ENCODE results near the gene RAPGEF1. TPM values are rescaled to one million over a fixed set of nuclear protein-coding genes. Genes with fewer than 3 reads are reported as not detected.

Gene RAPGEF1
- polyA plus RNA-seq, 2 of the 4 experiments (the other 2 are of a cell fraction), result 21.6 to 27.7 TPM

- Histone ChIP-seq H3K4me3 (no peak overlapping the region), H3K9me3 (no peaks in the 10 kb centered on the region), H3K4me1 (peaks cover 23% of the 10 kb centered on the region), H3K4me2 (no peak overlapping the region), H3K27ac (no peak overlapping the region)
- DNase-seq (ENCODE audit: low read depth in 1 of 2, low spot score in 1 of 2) (no peak), FAIRE-seq (no peak), ATAC-seq (no peak)
- WGBS (ENCODE audit: missing lambda C conversion rate), result 100% methylated on average over 2 of the region's 5 CpGs
- CTCF ChIA-PET, result interaction anchor here (0.5 to 25.4 kb wide), 45 partner anchors 8 to 1278 kb away, joined by 3 to 737 read pairs (median 5); partner anchors contain the start of gene POMT1
- TF ChIP-seq NR3C1 (IDR thresholded peaks at IDR 0.05), result no peak
- TF ChIP-seq BHLHE40 (IDR thresholded peaks at IDR 0.05; ENCODE audit: low read depth, low read length), result no peak
- TF ChIP-seq MYC (IDR thresholded peaks at IDR 0.05; ENCODE audit: borderline replicate concordance, low read length), result no peak
- no peak for TF ChIP-seq HDAC2 (IDR thresholded peaks at IDR 0.05)
- no peak for TF ChIP-seq GATA3 (IDR thresholded peaks at IDR 0.05; ENCODE audit: borderline replicate concordance)
- POLR2A ChIA-PET, result no interaction called here
Observed at GRCh38 chr9:131740898-131741297, 1.0 kb upstream of the RAPGEF1 start.

DNA sequence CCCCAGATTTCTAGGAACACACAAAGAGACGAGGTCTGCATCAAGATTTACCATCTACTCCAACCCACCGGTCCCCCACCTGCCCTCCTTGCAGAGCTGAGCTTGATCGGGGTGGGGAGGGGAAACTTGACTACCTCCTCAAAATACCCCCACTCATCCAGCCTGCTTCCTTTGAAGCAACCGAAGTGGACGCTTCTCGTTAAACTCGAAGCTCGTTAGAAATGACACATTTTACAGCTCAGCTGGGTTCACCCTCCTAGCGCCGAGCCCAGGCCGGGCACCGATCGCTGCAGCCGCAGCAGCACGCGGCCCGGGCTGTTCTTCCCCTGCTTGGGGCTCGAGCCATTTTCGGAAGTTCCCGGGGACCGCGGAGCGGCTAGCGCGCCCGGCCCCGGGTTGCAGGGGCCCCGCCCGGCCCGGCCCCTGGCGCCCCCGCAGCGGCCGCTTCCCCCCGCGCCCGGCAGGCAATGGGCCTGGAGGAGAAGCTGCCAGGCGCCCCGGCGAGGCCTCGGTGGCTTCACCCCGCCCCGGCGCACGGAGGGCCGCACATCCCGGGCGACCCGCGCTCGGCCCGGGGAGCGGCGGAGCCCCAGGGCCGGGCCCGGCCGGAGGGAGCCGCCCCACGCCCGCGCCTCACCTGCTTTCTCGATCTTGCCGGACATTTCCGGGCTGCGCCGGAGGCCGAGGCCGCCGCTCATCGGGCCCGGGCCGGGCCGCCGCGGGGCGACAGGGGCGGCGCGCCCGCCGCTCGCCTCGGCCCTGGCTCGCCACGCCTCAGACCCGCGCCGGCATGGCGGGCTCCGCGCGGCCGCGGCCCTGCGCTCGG, 530 bp downstream of the RAPGEF1 start:
- H3K9me3 ChIP-seq, result no peaks in the 10 kb centered on the region
- ATAC-seq (peak; percentile 12 to 55; a peak in 5 of 6 replicates), FAIRE-seq (no peak), DNase-seq (ENCODE audit: low read depth in 1 of 2, low spot score in 1 of 2) (no peak)
- 5% methylated on average over 23 of the region's 96 CpGs for WGBS (ENCODE audit: missing lambda C conversion rate)
- H3K4me3 ChIP-seq, result peak overlapping the region; percentile 67
- CTCF ChIA-PET, result interaction anchor here (0.6 to 25.4 kb wide), 41 partner anchors 8 to 390 kb away, joined by 3 to 737 read pairs (median 5); partner anchors contain the start of gene POMT1
- TF ChIP-seq CBX8 (IDR thresholded peaks at IDR 0.05) (no peak), MAX (IDR thresholded peaks at IDR 0.05) (peak; percentile 45; the same call in 1 of the 2 replicates)
- H3K4me1 ChIP-seq, result peaks cover 39% of the 10 kb centered on the region
- peak overlapping the region; percentile 80 to 99 for H3K27ac ChIP-seq
- peak overlapping the region; percentile 96 for H3K4me2 ChIP-seq
- POLR2A ChIA-PET, result interaction anchor here (0.5 to 0.7 kb wide), 3 partner anchors 138 to 372 kb away, joined by 3 to 6 read pairs (median 3); no protein-coding TSS in a partner anchor

GRCh38 chr9:131738293-131739132, 1.4 kb downstream of the RAPGEF1 start:
- Histone ChIP-seq H3K4me1 (peaks cover 45% of the 10 kb centered on the region), H3K27ac (peak overlapping the region; percentile 80 to 99), H3K9me3 (no peaks in the 10 kb centered on the region), H3K4me2 (peak overlapping the region; percentile 96), H3K4me3 (peak overlapping the region; percentile 67)
- TF ChIP-seq PHF8 (IDR thresholded peaks at IDR 0.05; ENCODE audit: borderline replicate concordance, low read depth) (no peak), RNF2 (IDR thresholded peaks at IDR 0.05; ENCODE audit: borderline replicate concordance, low read depth) (no peak), FOSB (CRISPR knock-in tag; IDR thresholded peaks at IDR 0.05) (no peak)
- DNase-seq (ENCODE audit: low read depth in 1 of 2, low spot score in 1 of 2) (no peak), FAIRE-seq (no peak), ATAC-seq (no peak)
- ChIA-PET POLR2A (interaction anchor here (0.5 to 0.7 kb wide), 3 partner anchors 137 to 372 kb away, joined by 3 to 6 read pairs (median 3); no protein-coding TSS in a partner anchor), CTCF (interaction anchor here (0.6 to 25.4 kb wide), 27 partner anchors 9 to 340 kb away, joined by 3 to 737 read pairs (median 5); partner anchors contain the start of gene POMT1)
- WGBS (ENCODE audit: missing lambda C conversion rate), result 65% methylated on average over 12 of the region's 13 CpGs

DNA sequence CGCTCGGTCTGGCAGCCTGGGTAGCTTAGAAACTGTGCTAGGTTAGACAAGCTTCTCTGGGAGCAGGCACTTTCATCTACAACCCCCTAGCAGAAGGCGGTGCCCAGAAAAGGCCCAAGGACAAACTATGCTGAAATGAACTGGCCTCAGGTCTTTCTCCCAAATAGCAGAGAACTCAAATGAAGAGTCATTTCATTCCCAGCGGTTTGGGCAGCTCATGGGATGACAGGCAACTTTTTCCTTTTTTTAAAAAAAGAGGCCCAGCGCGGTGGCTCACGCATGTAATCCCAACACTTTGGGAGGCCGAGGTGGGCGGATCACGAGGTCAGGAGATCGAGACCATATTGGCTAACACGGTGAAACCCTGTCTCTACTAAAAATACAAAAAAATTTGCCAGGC, 2.5 kb downstream of the RAPGEF1 start:
- FAIRE-seq, result no peak
- TF ChIP-seq SMC3 (IDR thresholded peaks at IDR 0.05) (no peak), HDAC2 (IDR thresholded peaks at IDR 0.05) (no peak), RARB (CRISPR knock-in tag; IDR thresholded peaks at IDR 0.05) (no peak), CBX2 (IDR thresholded peaks at IDR 0.05; ENCODE audit: borderline replicate concordance, low read depth) (no peak), TFCP2L1 (CRISPR knock-in tag; IDR thresholded peaks at IDR 0.05) (no peak)
- TF ChIP-seq, protein P1, sequence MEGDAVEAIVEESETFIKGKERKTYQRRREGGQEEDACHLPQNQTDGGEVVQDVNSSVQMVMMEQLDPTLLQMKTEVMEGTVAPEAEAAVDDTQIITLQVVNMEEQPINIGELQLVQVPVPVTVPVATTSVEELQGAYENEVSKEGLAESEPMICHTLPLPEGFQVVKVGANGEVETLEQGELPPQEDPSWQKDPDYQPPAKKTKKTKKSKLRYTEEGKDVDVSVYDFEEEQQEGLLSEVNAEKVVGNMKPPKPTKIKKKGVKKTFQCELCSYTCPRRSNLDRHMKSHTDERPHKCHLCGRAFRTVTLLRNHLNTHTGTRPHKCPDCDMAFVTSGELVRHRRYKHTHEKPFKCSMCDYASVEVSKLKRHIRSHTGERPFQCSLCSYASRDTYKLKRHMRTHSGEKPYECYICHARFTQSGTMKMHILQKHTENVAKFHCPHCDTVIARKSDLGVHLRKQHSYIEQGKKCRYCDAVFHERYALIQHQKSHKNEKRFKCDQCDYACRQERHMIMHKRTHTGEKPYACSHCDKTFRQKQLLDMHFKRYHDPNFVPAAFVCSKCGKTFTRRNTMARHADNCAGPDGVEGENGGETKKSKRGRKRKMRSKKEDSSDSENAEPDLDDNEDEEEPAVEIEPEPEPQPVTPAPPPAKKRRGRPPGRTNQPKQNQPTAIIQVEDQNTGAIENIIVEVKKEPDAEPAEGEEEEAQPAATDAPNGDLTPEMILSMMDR (IDR thresholded peaks at IDR 0.05), result no peak
- TF ChIP-seq, protein P2, sequence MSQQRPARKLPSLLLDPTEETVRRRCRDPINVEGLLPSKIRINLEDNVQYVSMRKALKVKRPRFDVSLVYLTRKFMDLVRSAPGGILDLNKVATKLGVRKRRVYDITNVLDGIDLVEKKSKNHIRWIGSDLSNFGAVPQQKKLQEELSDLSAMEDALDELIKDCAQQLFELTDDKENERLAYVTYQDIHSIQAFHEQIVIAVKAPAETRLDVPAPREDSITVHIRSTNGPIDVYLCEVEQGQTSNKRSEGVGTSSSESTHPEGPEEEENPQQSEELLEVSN (IDR thresholded peaks at IDR 0.05; ENCODE audit: borderline replicate concordance, low read depth), result no peak
- H3K27ac ChIP-seq, result peak overlapping the region in 1 of 2 experiments; percentile 15; a peak in 1 of 6 replicates
- peaks cover 55% of the 10 kb centered on the region for H3K4me1 ChIP-seq
- POLR2A ChIA-PET, result no interaction called here
- 97% methylated on average over 12 of the region's 12 CpGs for WGBS (ENCODE audit: missing lambda C conversion rate)
- CTCF ChIA-PET, result interaction anchor here (0.7 to 25.4 kb wide), 6 partner anchors 10 to 184 kb away, joined by 3 to 737 read pairs (median 4); no protein-coding TSS in a partner anchor
- no peak for DNase-seq (ENCODE audit: low read depth in 1 of 2, low spot score in 1 of 2)
- no peak overlapping the region for H3K4me2 ChIP-seq
- no peaks in the 10 kb centered on the region for H3K9me3 ChIP-seq
- no peak for ATAC-seq
- H3K4me3 ChIP-seq, result no peak overlapping the region
